HG02798 (cell line): ENCODE results near the gene CHRNA1.
"Not testable (repeated sequence)": the region's sequence is repeated elsewhere in the genome, so short reads cannot be mapped to it uniquely, and the experiment has no call there.

Source experiments
- ATAC-seq: cut with Tn5 transposase; IDR thresholded peaks from one replicate; pipeline ENCODE4 v1.9.1; 2021; ENCODE audit warnings: mild to moderate bottlenecking; ENCODE audit not compliant: unreplicated experiment, poor library complexity

Gene CHRNA1

DNA sequence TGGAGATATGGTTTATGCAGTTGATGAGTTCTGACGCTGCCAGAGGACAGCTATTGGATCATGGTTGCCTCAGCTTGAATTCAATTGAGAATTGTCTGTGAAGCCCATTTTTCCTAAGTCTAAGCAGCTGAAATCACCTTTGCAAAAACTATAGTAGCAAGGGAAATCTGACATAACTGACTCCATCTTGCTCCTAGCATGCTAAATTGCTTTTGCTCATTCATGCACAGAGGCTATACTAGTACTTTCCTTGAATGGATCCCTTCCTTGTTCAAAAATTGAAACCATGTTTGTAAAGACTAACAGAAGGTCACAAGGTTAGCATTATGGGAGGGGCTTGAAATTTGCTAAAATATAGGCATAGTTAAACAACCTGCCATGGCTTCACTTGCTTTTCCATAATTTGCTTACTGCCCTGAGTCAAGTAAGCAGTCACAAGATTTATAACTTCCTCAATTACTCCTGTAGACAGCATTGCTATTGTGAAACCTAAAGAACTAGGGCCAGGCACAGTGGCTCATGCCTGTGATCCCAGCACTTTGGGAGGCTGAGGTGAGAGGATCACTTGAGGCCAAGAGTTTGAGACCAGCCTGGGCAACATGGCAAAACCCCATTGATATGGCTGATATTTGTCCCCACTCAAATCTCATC is 41.2 kb downstream of the CHRNA1 start:
- no peak for ATAC-seq

DNA sequence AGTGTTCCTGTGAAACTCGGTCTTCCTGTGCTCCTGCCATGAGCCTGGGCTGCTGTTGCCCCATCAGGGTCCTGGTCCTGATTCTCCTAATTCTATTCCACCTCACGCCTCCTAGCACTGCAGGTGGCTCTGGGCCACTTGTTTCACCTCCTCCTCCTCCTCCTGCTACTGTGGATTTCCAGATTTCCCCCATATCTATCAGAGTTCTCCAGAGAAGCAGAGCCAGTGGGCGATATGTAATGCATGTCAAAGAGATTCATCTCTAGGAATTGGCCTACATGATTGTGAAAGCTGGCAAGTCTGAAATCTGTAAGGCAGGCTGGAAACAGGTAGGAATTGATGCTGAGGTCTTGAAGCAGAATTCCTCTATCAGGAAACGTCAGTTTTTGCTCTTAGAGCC is 45.3 kb downstream of the CHRNA1 start:
- ATAC-seq, result no peak

DNA sequence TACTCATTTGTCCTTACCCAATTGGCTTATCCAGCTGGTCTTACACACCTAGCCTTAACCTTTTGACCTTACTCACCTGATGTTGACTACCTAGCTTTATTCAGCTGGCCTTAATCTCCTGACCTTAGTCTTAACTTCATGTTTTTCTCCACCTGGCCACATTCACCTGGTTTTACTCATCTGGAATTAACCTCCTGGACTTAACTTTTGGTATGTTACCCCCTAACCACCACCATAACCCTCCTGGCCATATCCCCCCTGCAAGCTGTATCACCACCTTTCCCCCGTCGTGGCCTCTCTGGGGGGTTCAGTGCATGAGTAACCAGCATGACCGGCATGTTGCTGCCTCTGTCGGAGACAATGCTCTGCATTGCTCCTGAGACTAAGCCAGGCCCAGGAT is 45.7 kb downstream of the CHRNA1 start:
- no peak for ATAC-seq

DNA sequence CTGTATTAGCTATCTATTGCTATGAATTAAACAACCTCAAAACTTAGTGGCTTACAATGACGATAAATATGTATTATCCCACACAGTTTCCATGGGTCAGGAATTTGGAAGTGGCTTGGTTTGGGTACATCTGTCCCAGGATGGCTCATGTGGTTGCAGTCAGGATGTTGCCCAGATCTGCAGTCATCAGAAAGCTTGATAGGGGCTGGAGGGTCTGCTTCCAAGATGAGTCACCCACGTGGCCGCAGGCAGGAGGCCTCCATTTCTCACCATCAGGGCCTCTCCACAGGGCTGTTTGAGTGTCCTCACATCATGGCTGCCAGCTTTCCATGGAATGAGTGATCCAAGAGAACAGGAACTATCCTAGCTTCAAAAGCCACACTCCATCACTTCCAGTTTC is 46.4 kb downstream of the CHRNA1 start:
- ATAC-seq, result no peak

DNA sequence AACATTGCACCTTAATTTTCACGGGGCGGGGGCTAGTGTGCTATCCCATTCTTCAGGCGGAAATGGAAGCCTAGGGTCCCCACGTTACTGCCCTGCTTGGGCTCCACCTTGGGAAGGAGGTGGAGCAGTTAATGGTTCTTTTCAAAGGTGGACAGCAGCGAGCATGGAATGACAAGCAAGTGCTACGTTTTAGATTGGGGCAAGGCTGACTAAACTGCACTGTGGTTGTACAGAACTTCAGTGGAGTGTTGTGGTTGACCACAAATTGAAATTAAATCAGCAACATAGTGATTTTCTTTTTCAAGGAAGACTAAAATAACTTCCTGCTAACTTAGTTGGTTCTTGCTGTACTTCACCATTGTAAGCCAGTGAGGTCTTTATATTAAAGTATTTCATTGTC is 47.0 kb downstream of the CHRNA1 start:
- ATAC-seq, result no peak

DNA sequence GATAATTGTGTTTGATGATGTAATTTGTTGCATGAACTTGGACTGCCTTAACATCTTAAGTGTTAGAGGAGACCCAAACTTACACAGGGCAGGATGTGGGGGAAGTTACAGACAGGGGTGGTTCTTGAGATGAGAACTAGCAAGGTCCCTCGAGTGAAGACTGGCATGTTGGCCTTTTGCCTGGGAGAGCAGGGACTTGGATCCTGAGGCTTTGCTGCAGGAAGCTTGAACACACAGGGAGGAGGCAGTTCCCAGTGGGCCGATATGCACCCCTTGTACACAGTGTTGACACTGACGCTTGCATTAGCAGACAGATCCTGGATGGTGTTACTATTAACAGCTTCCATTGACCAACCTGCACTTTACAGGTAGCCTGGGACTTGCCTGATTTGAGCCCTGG is 47.5 kb downstream of the CHRNA1 start:
- ATAC-seq, result no peak

DNA sequence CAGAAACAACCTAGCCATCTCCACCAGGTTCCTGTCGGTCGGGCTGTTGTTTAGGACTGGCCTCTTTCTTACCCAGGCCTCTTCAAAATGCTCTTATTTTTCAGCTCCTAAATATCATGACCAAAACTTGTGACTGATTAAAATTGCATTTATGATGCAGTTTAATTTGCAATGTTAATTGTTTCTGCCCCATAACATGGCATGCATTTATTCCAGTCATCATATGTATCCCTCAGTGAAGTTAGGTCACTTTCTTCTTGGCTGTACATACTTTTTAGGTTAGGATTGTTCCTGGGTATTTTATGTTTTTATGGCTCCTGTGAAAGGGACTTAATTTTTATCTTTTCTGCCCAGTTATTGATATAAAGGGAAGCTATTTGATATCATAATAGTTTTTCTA is 50.6 kb downstream of the CHRNA1 start:
- ATAC-seq, result no peak

DNA sequence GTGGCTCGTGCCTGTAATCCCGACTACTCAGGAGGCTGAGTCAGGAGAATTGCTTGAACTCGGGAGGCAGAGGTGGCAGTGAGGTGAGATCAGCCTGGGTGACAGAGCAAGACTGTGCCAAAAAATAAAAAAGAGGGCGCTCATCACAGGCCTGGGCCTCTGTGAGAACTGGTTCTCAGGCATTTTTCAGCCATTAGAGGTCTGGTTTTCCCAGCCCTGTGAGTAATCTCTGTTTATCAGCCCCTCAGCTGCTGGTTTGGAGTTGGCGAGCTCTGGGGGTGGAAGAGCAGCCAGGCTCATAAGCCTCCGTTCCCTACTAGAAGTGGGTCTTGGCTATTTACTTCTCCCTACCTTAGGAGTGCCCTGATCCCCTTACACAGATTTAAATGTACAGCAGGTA is 53.1 kb downstream of the CHRNA1 start:
- no peak for ATAC-seq

DNA sequence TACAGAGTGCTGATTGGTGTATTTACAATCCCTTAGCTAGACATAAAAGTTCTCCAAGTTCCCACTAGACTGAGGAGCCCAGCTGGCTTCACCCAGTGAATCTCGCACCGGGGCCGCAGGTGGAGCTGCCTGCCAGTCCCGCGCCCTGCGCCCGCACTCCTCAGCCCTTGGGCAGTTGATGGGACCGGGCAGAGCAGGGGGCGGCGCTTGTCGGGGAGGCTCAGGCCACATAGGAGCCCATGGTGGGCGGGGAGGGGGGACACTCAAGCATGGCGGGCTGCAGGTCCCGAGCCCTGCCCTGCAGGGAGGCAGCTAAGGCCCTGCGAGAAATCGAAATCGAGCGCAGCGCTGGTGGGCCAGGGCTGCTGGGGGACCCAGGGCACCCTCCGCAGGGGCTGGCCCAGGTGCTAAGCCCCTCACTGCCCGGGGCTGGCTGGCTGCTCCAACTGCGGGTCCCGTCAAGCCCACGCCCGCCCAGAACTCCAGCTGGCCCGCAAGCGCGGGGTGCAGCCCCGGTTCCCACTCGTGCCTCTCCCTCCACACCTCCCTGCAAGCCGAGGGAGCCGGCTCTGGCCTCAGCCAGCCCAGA is 54.8 kb downstream of the CHRNA1 start:
- ATAC-seq, result not testable (repeated sequence)

DNA sequence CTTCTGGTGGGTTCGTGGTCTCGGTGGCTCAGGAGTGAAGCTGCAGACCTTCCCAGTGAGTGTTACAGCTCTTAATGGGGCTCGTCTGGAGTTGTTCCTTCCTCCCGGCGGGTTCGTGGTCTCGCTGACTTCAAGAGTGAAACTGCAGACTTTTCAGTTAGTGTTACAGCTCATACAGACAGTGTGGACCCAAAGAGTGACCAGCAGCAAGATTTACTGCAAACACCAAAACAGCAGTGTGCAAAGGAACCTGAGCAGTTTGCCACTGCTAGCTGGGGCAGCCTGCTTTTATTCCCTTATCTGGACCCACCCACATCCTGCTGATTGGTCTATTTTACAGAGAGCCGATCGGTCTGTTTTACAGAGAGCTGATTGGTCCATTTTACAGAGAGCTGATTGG is 55.6 kb downstream of the CHRNA1 start:
- no peak for ATAC-seq

DNA sequence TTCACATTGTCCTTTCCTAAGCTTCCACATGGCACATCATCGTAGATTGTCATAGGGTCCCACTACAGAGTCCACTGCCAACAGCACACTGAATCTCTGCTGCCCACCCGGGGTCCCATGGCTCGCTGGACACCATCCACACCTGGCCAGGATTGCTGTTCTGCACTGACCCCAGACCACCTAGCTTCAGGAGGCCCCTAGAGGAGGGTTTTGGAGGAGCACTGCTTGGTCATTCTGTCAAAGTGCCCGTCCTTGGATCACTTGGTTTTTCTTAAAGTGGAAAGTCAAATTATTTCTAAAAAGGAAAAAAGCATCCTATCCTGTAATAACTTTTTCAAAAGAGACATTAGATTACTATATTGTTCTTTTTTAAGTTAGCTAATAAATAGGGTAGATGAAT is 59.0 kb downstream of the CHRNA1 start:
- ATAC-seq, result no peak

DNA sequence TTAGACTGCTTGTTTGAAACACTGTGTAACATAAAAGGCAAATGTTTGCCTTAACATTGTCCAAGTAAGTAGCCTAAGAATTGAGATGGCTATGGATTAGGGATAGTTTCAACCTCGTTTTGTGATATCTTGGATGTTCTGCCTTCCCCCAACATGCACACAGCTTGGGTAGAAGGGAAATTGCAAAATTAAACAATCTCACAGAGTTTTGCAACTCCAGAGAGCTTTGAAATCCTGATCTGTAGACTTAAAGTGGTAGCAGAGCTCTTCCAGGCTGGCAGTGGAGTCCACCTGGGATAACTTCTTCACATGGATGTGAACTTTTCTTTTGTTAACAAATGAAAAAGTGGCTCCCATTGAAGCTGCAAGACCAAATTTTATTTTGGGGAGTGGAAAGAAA is 59.6 kb downstream of the CHRNA1 start:
- no peak for ATAC-seq

DNA sequence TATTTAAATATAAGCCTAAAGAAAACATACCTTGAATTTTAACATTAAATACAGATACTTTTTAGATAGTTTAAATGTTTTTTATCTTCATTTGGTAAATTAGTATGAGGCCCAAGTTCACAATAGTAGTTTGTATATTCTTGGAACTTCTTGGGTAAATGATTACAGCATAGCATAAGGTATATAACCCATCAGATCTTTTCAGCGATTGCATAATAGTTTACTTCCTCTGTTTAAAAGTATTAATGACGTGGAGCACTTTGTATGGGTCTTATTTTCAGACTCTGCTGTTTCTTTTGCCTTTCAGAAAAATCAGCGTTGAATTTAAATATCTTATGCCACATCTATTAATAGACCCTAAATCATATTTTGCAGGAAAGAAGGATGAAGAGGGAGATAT is 60.2 kb downstream of the CHRNA1 start:
- no peak for ATAC-seq

DNA sequence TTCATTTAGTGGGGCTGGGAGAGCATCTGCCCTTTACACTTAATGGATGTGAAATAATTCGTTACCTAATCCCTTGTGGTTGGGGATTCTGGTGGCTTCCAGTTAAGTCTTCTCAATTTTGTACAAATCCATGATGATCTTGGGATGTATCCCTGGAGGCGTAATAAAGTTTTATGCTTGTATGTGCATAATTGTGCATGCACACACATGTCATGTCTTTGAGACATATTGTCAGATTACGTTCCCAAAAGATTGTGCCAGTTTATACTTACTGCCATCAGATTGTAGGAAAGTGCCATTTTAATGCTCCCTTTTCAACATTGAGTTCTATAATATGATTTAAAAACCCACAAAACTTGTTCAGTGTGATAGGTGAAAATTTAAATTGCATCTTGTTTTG is 60.8 kb downstream of the CHRNA1 start:
- no peak for ATAC-seq

DNA sequence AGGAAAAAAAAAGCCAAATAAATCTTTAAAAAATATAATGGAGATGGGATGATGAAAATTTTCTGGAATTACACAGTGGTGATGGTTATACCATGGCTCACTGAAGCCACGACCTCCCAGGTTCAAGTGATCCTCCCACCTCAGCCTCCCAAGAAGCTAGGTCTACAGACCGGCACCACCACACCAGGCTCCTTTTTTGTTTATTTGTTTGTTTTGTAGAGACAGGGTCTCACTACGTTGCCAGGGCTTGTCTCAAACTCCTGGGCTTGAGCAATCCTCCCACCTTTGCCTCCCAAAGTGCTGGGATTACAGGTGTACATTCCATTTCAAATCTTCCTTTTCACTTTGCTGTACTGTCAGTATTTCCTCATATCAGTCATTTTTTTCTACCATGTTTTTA is 61.7 kb downstream of the CHRNA1 start:
- ATAC-seq, result no peak

DNA sequence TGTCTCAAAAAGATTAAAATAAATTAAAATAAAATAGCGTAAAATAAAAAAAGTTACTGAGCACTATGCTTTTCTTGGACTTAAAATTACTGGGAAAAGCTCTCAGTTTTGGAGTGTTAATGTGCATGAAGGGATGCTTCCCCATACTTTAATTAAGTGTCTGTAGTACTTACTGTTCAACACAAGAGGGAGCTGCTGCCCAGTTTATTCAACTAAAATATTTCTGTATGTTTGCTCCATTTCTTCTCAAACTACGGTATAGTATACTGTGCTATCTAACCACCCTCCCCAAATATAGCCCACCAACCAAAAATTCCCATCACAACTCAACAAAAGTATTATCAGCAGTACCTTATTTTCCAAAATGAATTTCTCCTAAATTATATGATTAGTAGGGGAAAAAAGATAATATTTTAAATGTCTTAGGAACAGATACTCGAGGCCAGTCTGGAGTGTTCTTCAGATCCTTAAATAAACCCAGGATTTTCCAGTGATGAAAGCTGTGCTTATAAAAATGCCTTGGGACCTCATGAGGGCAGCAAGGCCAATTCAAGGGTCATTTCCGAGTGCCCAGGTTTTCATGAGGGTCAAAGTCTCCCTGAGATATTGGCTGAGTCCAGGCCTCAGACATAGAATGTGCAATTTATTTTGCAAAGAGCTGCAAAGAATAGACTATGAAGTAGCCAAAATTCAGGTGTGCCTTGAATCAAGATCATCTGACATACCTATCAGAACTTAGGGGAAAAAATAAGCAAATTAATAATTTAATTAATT is 64.1 kb downstream of the CHRNA1 start:
- ATAC-seq, result peak; percentile 54
